Measurements from ENCODE around the gene C10orf95. TPM values are rescaled to one million over a fixed set of nuclear protein-coding genes. Genes with fewer than 3 reads are reported as not detected.

The C10orf95 gene
- total and polyA plus RNA-seq, 2 experiments from 2014 or later: 0.69 to 1.1 TPM

GRCh38 chr10:102438374-102438773, 13.0 kb downstream of the C10orf95 start:
- Histone ChIP-seq H3K79me2 (replicated peaks; ENCODE audit: insufficient read depth) (no peaks in the 10 kb centered on the region), H3K9me2 (ENCODE audit: insufficient read depth) (no peaks in the 10 kb centered on the region), H3F3A (replicated peaks; ENCODE audit: low read depth) (no peaks in the 10 kb centered on the region), H3K27me3 (ENCODE audit: insufficient read depth) (peaks cover 49% of the 10 kb centered on the region), H3K36me3 (ENCODE audit: insufficient read depth) (no peaks in the 10 kb centered on the region), H3K4me2 (no peak overlapping the region), H3K4me3 (no peak overlapping the region), H4K20me1 (replicated peaks; ENCODE audit: insufficient read depth) (no peaks in the 10 kb centered on the region), H3K27ac (ENCODE audit: low read depth) (no peak overlapping the region), H3K4me1 (ENCODE audit: insufficient read depth) (peaks cover 16% of the 10 kb centered on the region; the same call in 1 of the 2 replicates), H2AFZ (no peak overlapping the region)
- Mint-ChIP-seq H3K4me1 (peaks cover 21% of the 10 kb centered on the region; the same call in 2 of the 3 replicates), H3K27me3 (ENCODE audit: insufficient read depth, low read depth, poor library complexity) (peaks cover 39% of the 10 kb centered on the region), H3K4me3 (no peak overlapping the region), H3K27ac (no peak overlapping the region), H3K36me3 (ENCODE audit: low read depth) (no peaks in the 10 kb centered on the region; the same call in 2 of the 3 replicates), H3K9me3 (no peaks in the 10 kb centered on the region)
- DNase-seq (ENCODE audit: low spot score): no peak
- no peak for ATAC-seq
- TF ChIP-seq POLR2AphosphoS5 (IDR thresholded peaks at IDR 0.05; ENCODE audit: low read depth) (no peak), CREB1 (CRISPR knock-in tag; IDR thresholded peaks at IDR 0.05; ENCODE audit: low read depth) (no peak), EZH2phosphoT487 (IDR thresholded peaks at IDR 0.05; ENCODE audit: unreplicated experiment) (no peak), ZNF114 (CRISPR knock-in tag; IDR thresholded peaks at IDR 0.05) (no peak), ZNF331 (CRISPR knock-in tag; IDR thresholded peaks at IDR 0.05; ENCODE audit: low read depth) (no peak), ETS1 (IDR thresholded peaks at IDR 0.05) (no peak), EZH2 (IDR thresholded peaks at IDR 0.05; ENCODE audit: low read depth, unreplicated experiment) (no peak), CTCF (conservative IDR thresholded peaks at IDR 0.05; ENCODE audit: low read depth in 2 of 2) (no peak), ZNF462 (CRISPR knock-in tag; IDR thresholded peaks at IDR 0.05) (no peak), NANOG (IDR thresholded peaks at IDR 0.05; ENCODE audit: borderline replicate concordance) (no peak), JUNB (IDR thresholded peaks at IDR 0.05; ENCODE audit: unreplicated experiment) (no peak)
